ENCODE data around the gene WFDC1. TPM values are rescaled to one million over a fixed set of nuclear protein-coding genes. Genes with fewer than 3 reads are reported as not detected.

Gene WFDC1
- total RNA-seq, 1 donor from 2014 or later = not detected

- no peak for DNase-seq
Observed at GRCh38 chr16:84357191-84357651, 62.5 kb downstream of the WFDC1 start.

DNA sequence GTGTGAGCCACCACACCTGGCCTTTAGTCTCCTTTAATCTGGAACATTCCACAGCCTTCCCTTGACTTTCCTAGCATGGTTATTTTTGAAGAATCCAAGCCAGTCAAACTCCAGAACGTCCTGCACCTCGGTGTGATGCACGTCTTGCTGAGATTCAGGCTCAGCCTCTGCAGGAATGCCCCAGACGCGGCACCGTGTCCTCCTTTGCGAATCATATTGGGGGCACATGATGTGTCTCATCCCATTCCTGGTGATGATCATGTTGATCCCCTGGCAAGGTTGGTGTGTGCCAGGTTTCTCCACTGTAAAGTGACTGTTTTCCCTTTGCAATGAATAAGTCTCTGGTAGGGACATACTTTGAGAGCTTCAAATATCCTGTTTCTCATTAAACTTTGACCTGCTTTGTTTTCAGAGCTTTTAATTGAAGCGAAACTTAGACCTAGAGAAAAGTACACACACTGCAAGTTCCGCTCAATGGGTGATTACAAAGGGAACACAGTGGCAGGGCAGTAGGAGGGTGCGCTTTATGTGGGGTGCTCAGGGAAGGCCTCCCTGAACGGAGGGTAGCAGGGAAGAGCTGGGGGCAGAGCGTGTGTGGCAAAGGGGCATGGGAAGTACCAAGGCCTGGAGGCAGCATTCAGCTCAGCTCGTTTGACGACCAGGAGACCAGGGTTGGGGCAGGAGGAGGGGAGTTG, 64.1 kb downstream of the WFDC1 start:
- no peak for DNase-seq

DNA sequence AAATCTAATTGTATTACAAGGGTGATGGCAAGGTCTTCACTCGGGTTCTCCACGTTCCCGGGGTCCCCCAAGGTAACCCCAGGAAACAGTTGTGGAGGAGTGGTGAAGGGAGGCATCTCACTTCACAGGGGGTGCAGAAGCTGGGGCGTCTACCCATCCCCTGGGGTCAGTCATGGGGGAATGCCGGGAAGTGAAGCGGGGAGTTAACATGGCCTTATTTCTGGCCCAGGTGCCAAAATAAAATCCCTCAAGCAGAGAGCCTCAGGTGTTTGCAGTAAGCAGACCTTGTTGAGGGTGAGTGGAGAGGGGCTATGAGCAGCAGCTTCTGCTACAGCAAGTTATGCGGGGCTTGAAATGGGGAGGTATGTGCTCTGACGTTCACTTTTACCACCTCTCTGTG, 64.6 kb downstream of the WFDC1 start:
- no peak for DNase-seq

- no peak for DNase-seq
Observed at GRCh38 chr16:84360170-84360569, 65.5 kb downstream of the WFDC1 start.

DNA sequence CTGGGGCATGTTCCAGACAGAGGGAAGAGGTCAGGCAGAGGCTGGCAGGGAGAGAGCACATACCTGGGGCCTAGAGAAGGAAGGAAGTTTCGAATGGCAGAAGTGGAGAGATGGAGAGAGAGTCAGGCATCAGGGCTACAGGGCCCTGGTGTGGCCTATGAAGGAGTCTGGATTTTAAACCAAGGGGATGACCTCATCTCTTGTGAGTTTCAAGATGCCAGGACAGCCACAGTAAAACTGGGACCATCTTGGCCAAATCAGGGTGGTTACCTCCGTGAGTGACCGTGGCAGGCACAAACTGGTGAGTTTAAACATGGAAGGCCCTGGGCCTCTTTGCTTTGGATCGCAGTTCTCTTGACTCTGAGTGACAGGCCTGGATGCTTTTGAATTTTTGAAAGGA, 66.1 kb downstream of the WFDC1 start:
- DNase-seq = no peak

DNA sequence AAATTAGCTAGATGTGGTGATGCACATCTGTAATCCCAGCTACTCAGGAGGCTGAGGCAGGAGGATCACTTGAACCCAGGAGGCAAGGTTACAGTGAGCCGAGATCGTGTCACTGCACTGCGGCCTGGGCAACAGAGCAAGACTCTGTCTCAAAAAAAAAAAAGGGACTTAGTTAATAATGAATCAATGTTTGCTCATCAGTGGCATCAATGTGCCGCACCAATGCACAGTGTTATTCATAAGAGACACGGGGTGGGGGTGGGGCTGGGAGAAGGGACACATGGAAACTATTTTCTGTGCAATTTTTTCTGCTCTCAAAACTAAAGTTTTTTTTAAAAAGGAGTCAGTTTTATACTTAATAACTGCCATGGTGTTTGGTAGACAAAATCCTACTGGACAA, 66.9 kb downstream of the WFDC1 start:
- DNase-seq = no peak

- no peak for DNase-seq
Observed at GRCh38 chr16:84362471-84362941, 67.8 kb downstream of the WFDC1 start.

DNA sequence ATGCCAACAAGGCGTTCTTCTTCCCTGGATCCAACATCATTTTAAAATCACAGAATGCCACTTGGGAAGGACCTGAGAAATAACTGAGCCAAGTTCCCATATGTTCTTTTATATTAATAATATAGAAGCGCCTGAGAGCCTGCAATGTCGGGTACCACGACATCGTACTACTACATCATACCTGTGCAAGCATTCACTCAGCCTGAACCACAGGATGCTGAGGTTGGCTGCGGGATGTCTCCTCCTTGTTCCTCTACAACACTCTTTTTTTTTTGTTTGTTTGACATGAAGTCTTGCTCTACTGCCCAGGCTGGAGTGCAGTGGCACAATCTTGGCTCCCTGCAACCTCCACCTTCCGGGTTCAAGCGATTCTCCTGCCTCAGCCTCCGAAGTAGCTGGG, 71.5 kb downstream of the WFDC1 start:
- DNase-seq = no peak

DNA sequence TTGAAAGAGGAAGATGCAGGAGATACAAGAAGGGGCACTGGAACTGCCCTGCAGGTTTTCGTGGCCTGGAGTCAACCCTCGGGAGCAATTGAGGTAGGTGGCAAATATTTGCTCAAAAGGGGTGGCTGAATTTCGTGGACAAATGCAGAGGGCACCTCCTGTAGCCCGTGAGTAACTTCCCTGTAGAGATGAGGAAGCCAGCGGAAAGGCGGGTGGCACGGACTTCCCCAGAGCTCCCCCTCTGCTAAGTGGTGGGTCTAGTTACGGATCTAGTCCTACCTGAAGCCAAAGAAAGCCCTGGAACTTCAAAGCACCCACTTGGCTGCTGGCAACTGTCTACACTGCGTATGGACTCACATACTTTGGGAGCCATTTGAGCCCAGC, 72.6 kb downstream of the WFDC1 start:
- DNase-seq = no peak

DNA sequence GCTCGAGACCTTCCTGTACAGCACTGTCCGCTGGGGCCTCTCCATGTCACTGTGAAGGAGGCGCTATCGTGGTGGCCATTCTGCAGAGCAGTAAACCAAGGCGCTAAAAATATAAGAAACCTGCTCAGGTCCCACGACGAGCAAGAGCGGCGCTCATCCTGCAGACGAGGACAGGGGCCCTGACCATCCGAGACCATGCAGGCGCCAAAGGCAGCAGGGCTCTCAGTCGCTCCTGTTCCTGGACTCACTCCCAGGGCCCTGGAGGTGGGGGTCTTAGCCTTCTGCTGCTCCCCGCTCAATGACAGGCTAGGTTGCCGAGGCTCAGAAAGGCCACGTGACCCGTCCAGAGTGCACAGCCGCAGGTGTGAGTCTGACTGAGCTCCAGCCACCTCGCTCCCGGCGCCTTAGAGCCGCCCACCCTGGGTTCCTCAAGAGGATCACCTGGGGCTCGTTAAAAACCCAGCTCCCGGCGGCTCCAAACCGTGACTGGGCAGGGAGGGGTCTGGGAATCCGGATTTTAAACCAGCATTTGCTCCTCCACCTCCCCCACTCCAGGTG, 73.2 kb downstream of the WFDC1 start:
- DNase-seq = no peak

GRCh38 chr16:84368308-84368996, 73.8 kb downstream of the WFDC1 start, which contains the start of gene ATP2C2:
ATP2C2 (plus strand) TSS chr16:84368538; CDS start chr16:84368616, 78 bp downstream.
- no peak for DNase-seq

DNA sequence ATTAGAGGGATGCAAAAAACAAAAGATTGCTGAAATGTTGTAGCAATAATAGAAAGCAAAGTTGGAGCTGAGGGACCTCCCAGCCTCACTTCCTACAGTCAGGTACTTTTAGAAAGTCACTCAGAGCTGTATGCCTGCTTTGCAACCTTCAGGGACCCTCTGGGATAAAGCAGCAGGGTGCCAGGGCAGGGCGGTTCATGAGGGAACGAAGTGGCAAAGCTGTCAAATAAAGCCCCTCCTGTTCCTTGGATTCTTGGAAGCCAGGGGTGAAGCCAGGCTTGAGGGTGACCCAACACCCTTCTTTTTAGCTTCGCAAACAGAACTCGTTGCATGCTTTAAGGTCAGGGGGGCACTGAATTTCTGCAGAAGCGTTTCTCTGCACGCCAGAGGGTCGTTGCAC, 74.4 kb downstream of the WFDC1 start:
- DNase-seq = no peak

- DNase-seq = no peak
Observed at GRCh38 chr16:84369938-84370627, 75.4 kb downstream of the WFDC1 start.

DNA sequence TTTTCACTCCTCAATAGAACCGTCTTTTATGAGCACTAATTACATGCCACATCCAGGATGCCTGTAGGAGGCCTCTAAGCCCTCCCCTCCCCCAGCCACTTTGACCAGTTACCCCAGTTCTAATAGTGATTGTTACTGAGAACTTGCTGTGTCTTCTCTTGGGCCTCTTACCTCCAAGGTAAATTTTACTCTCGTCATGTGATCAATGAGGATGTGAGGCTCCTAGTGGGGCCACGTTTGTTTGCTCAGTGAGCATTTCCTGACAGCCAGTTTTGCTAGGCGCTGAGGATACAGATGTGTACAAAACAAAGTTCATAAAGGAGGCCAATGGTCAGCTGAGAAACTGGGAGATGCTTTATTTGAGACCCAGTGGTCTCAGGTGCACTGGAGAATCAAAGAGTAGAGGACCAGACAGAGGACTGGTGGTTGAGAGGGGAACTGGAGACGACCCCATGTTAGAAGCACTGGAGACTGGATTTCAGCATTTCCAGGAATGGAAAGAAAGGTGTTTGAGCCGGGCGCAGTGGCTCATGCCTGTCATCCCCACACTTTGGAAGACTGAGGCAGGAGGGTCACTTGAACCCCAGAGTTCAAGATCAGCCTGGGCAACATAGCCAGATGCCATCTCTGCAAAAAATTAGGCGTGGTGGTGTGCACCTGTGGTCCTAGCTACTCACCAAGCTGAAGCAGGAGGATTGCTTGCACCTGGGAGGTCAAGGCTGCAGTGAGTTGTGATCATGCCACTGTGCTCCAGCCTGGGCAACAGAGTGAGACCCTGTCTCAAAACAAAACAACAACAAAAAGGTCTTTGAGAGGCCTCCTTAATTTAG, 76.3 kb downstream of the WFDC1 start:
- DNase-seq = no peak

- DNase-seq = no peak
Observed at GRCh38 chr16:84371553-84371865, 76.8 kb downstream of the WFDC1 start.

DNA sequence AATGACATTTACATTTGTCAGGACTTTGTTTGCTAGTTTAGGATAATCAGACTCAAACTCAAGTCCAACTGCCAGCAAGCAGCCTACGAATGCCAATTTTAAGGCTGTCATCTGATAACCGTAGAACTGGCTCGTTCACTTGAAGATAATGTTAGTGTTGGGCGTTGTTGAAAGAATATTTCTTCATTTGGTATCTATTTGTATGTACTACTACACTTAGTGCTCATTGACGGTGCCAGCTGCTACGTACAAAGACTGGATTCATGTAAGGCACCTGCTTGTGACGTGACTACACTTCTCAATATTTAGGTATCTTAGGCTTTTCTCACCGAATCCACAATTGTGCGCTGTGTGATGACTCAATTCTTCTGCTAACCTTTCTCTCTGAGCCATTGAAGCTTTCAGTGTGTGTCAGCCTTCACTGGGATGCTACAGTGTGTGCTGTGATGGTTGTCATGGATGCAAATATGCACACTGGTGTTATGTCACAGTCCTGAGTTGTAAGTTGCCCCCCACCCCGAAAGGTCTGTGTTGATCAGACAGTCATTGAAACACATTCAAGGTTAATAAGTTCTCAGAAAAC, 79.3 kb downstream of the WFDC1 start:
- DNase-seq = no peak

- DNase-seq = no peak
Observed at GRCh38 chr16:84378099-84378498, 83.4 kb downstream of the WFDC1 start.

DNA sequence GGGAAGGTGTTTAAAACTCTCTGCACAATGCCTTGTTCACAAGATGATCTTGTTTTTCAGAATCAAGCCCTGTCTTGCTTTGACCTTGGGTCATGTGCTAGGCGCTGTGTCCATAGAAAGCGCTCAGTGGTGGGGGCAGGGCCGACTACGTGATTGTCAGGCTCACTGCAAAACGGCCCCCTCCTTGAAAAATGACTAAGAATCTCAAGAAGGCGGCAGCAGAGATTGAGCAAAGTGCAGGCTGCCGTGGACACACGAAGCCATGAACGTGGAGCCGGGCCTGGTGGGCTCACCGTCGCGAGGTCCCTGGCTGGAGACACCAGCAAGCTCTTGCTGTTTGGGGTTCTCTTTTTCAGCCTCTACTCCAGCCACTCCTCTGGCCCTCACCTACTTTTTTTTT, 83.9 kb downstream of the WFDC1 start:
- DNase-seq = no peak

DNA sequence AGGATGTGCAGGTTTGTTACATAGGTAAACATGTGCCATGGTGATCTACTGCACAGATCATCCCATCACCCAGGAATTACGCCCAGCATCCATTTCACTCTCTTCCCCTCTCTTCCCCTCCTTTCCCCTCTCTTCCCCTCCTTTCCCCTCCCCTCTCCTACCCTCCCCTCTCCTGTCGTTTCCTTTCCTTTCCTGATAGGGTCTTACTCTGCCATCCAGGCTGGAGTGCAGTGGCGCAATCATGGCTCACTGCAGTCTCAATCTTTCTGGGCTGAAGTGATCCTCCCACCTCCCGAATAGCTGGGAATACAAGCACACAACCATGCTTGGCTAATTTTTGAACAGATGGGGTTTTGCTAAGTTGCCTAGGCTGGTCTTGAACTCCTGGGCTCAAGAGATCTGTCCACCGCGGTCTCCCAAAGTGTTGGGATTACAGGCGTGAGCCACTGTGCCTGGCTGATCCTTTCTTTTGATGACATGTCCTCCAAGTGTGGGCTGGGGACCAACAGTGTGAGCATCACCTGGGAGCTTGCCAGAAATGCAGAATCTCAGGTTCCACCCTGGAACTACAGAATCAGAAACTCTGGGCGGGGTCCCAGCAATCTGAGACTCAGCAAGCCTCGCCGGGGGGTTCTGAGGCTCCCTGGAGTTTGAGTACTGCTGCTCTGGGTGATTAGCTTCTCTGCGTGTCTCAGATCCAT, 84.5 kb downstream of the WFDC1 start:
- no peak for DNase-seq
